GM12878 (cell line): ENCODE results near the gene DQX1. TPM values are rescaled to one million over a fixed set of nuclear protein-coding genes. Genes with fewer than 3 reads are reported as not detected.

ENCODE experiments used
- ATAC-seq: fragments of 200-7000 bp; cut with Tn5 transposase; 3 replicates; pipeline ENCODE4 v1.9.1; 2020; ENCODE audit warnings: mild to moderate bottlenecking, moderate library complexity
- BruUV-seq: library from RNA; stranded (reverse); fragments of 400-500 nt; replicated peaks from 2 replicates; lab custom pipeline; 2021; lab: Mats Ljungman, UMichigan
- CTCF ChIA-PET: fragments of 300-600 bp; sonication (Branson Sonifier 250); formaldehyde crosslinking; extraction: SDS; loops from one replicate; lab custom pipeline; 2021; ENCODE audit warnings: inconsistent platforms; lab: Yijun Ruan, JAX
- POLR2A ChIA-PET: fragments of 350-600 bp; formaldehyde crosslinking; extraction: SDS; loops from one replicate; lab custom pipeline; 2021; ENCODE audit warnings: inconsistent platforms; lab: Charles Lee
- RAD21 ChIA-PET: fragments of 300-600 bp; sonication (Branson Sonifier 250); formaldehyde crosslinking; loops from one replicate; lab custom pipeline; 2023; ENCODE audit warnings: antibody characterized with exemption; ENCODE audit not compliant: unreplicated experiment; lab: Charles Lee
- SMC1A ChIA-PET: fragments of 300-600 bp; sonication (Branson Sonifier 250); formaldehyde crosslinking; loops from one replicate; lab custom pipeline; 2023; ENCODE audit not compliant: unreplicated experiment, uncharacterized antibody; lab: Charles Lee
- DNase-seq: peaks from one replicate; pipeline ENCODE4 v3.0.0-alpha.2; 2011; ENCODE audit warnings: low read depth, low spot score
- FAIRE-seq: peaks from 3 replicates; lab custom pipeline; 2011; peaks lifted over from hg19 to GRCh38; lab: Jason Lieb, UNC
- H2AFZ ChIP-seq: 2 replicates; pipeline ENCODE4 v1.6.0; 2011; ENCODE audit warnings: low read depth, low read length, control low read depth; ENCODE audit not compliant: control insufficient read depth
- H3K27ac ChIP-seq: 2 replicates; pipeline ENCODE4 v1.5.1; 2011; ENCODE audit warnings: control low read depth; ENCODE audit not compliant: control insufficient read depth, insufficient read depth
- H3K27me3 ChIP-seq, 2 experiments: replicated peaks in 1 of 2; 2 replicates each; pipeline versions ENCODE4 v1.6.0 to v1.6.1; 2011; ENCODE audit warnings: low read length in 1 of 2; ENCODE audit not compliant: control insufficient read depth in 2 of 2, insufficient read depth in 2 of 2
- H3K36me3 ChIP-seq, 2 experiments: 2 replicates each; pipeline ENCODE4 v1.5.1; 2011; ENCODE audit warnings: low read length in 1 of 2; ENCODE audit not compliant: control insufficient read depth in 2 of 2, insufficient read depth in 2 of 2
- H3K4me1 ChIP-seq: 2 replicates; pipeline ENCODE4 v1.6.1; 2011; ENCODE audit warnings: mild to moderate bottlenecking, low read length, moderate library complexity, mixed read lengths; ENCODE audit not compliant: control insufficient read depth, insufficient read depth
- H3K4me2 ChIP-seq: 2 replicates; pipeline ENCODE4 v1.6.0; 2011; ENCODE audit warnings: control low read depth; ENCODE audit not compliant: control insufficient read depth, insufficient read depth
- H3K4me3 ChIP-seq: fragments of 200-600 bp; sonication (generic); 2 replicates; pipeline ENCODE4 v1.5.1; 2016
- H3K79me2 ChIP-seq: 2 replicates; pipeline ENCODE4 v1.6.0; 2011; ENCODE audit warnings: low read length; ENCODE audit not compliant: control insufficient read depth, insufficient read depth
- H3K9ac ChIP-seq: 2 replicates; pipeline ENCODE4 v1.8.0; 2011; ENCODE audit warnings: low read length, control low read depth, mixed read lengths; ENCODE audit not compliant: control insufficient read depth, insufficient read depth
- H3K9me3 ChIP-seq: replicated peaks from 3 replicates; pipeline ENCODE4 v1.5.1; 2011; ENCODE audit warnings: mild to moderate bottlenecking, low read length; ENCODE audit not compliant: control insufficient read depth, insufficient read depth
- H4K20me1 ChIP-seq: 2 replicates; pipeline ENCODE4 v1.6.0; 2011; ENCODE audit not compliant: control insufficient read depth, insufficient read depth
- HDAC6 ChIP-seq: fragments of 200-600 bp; sonication (generic); IDR thresholded peaks from one replicate; pipeline ENCODE4 v1.8.0; 2017; ENCODE audit warnings: antibody characterized with exemption; ENCODE audit not compliant: unreplicated experiment
- ZBTB4 ChIP-seq: fragments of 450-650 bp; formaldehyde crosslinking; IDR thresholded peaks from 2 replicates; pipeline ENCODE4 v1.4.0; 2022; ENCODE audit warnings: mild to moderate bottlenecking, moderate library complexity
- WGBS: methylation state at CpG from one replicate; pipeline ENCODE4 v1.1.6; 2016; ENCODE audit warnings: low lambda C conversion rate; ENCODE audit not compliant: insufficient replicate concordance, insufficient coverage; ENCODE audit errors: missing lambda C conversion rate; 5-methylcytosine and 5-hydroxymethylcytosine counted together
- in situ Hi-C: fragments of 300-500 bp; cut with MboI; formaldehyde crosslinking; loops from 9 replicates; pipeline ENCODE4 v1.14.3; 2018; ENCODE audit warnings: mixed read lengths
- intact Hi-C: fragments of 100-400 bp; cut with micrococcal nuclease; formaldehyde crosslinking; loops from one replicate; pipeline ENCODE4 v1.14.2; 2022; ENCODE audit not compliant: unreplicated experiment
- polyA plus RNA-seq, 11 experiments: library from polyadenylated mRNA; depleted of rRNA in 4 of 11; unstranded in 6 of 11; stranded (reverse) in 5 of 11; fragments of >200 nt; fragmentation: Nextera tagmentation in 4 of 11; fragmentation: Illumina TruSeq in 1 of 11; extraction: Ambion mirVana in 4 of 11; extraction: Trizol in 1 of 11; gene quantifications; 1 replicate in 1 of 11; 2 replicates in 10 of 11; pipeline versions ENCODE4 v1.2.1 to v1.2.3, GENCODE V29; 2011 to 2016; ENCODE audit warnings: inconsistent platforms in 2 of 11, missing spikeins in 2 of 11, low read depth in 1 of 11
- total RNA-seq, 4 experiments: library from RNA; depleted of rRNA in 3 of 4; stranded (reverse); fragments of >200 nt in 3 of 4; fragmentation: Illumina TruSeq in 1 of 4; extraction: Trizol in 1 of 4; gene quantifications; 2 replicates each; pipeline versions ENCODE4 v1.2.1 to v1.2.3, GENCODE V29; 2013 to 2021
- TF ChIP-seq, protein P1 (sequence below): fragments of 450-650 bp; IDR thresholded peaks from 2 replicates; pipeline ENCODE4 v1.6.1; 2017; ENCODE audit warnings: low read depth, mild to moderate bottlenecking, moderate library complexity

Gene DQX1
- total and polyA plus RNA-seq, 10 of the 15 experiments (the other 5 are each of a cell fraction or from before 2014, with no cell fraction given): 0.34 to 2.1 (median 0.86) TPM

- H3K4me3 ChIP-seq: no peak overlapping the region
- FAIRE-seq (no peak), ATAC-seq (no peak), DNase-seq (no peak)
- H2AFZ ChIP-seq: no peak overlapping the region
- POLR2A ChIA-PET: interaction anchor here (0.6 to 25.0 kb wide), 7 partner anchors 9 to 357 kb away, joined by 3 to 441 read pairs (median 8); partner anchors contain the start of genes DOK1, HTRA2 and LOXL3
- no peak overlapping the region for H3K27ac ChIP-seq
- no peaks in the 10 kb centered on the region for H3K79me2 ChIP-seq
- intact Hi-C loops: no loop called here
- CTCF ChIA-PET: interaction anchor here (0.6 to 17.4 kb wide), 9 partner anchors 8 to 626 kb away, joined by 3 to 281 read pairs (median 6); partner anchors contain the start of genes AUP1 and HTRA2
- H3K27me3 ChIP-seq: no peaks in the 10 kb centered on the region
- SMC1A ChIA-PET: interaction anchor here (1.3 to 16.6 kb wide), 9 partner anchors 9 to 92 kb away, joined by 3 to 371 read pairs (median 14); partner anchors contain the start of genes AUP1, CCDC142, HTRA2 and TTC31
- no peaks in the 10 kb centered on the region for H3K36me3 ChIP-seq
- BruUV-seq: no TSS peak
- RAD21 ChIA-PET: interaction anchor here (1.1 to 10.3 kb wide), 6 partner anchors 8 to 92 kb away, joined by 3 to 152 read pairs (median 27); partner anchors contain the start of genes CCDC142 and TTC31
- H4K20me1 ChIP-seq: no peaks in the 10 kb centered on the region
- no peak overlapping the region for H3K9ac ChIP-seq
- H3K9me3 ChIP-seq: no peaks in the 10 kb centered on the region
- no peak for TF ChIP-seq ZBTB4
- TF ChIP-seq HDAC6: no peak
- TF ChIP-seq, protein P1, sequence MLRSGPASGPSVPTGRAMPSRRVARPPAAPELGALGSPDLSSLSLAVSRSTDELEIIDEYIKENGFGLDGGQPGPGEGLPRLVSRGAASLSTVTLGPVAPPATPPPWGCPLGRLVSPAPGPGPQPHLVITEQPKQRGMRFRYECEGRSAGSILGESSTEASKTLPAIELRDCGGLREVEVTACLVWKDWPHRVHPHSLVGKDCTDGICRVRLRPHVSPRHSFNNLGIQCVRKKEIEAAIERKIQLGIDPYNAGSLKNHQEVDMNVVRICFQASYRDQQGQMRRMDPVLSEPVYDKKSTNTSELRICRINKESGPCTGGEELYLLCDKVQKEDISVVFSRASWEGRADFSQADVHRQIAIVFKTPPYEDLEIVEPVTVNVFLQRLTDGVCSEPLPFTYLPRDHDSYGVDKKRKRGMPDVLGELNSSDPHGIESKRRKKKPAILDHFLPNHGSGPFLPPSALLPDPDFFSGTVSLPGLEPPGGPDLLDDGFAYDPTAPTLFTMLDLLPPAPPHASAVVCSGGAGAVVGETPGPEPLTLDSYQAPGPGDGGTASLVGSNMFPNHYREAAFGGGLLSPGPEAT: no peak
- TF ChIP-seq, all 136 proteins: peak for 0
- WGBS: 76% methylated on average over 4 of the region's 4 CpGs
- H3K4me1 ChIP-seq: peaks cover 65% of the 10 kb centered on the region
- in situ Hi-C loops: no loop called here
- H3K4me2 ChIP-seq: no peak overlapping the region
These were observed 49.3 kb upstream of the DQX1 start for GRCh38 chr2:74575320-74575719.
